GM19193 (cell line): ENCODE data around the gene DNAJC15.

Source experiments
- POLR2A ChIP-seq: IDR thresholded peaks from 4 replicates; pipeline ENCODE4 v1.6.1; 2011; ENCODE audit not compliant: insufficient read depth, insufficient read length; ENCODE audit errors: extremely low read depth

Gene DNAJC15

DNA sequence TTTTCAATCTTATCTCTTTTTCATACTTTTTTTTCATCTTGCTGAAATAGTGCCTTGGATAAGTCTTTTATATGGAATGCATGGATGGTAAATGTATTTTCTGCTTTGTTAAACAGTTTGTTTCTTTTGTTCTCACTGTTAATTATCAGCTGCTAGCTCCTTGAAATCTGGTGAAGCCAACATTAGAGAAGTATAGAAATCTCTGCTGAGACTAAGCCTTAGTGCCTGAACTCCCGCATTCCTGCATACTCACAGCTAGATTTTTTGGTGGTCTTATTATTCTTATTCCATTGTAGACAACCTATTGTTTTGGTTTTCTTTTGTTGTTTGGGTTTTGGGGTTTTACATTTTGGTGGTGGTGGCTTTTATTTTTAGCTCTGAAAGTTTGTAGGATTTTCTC, 48.4 kb downstream of the DNAJC15 start:
- no peak for TF ChIP-seq POLR2A

DNA sequence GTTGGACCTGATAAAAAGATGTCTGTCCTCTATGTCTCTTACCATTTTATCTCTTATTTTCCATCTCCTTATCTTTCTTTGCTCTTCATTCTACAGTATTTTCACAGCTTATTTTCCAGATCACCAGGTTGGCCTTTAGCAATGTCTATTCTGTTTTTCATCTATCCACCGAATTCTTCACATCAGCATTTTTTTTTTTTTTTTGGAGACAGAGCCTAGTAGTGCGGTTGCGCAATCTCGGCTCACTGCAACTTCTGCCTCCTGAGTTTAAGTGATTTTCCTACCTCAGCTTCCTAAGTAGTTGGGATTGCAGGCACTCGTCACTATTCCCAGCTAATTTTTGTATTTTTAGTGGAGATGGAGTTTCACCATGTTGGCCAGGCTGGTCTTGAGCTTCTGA, 49.0 kb downstream of the DNAJC15 start:
- TF ChIP-seq POLR2A: no peak

- no peak for TF ChIP-seq POLR2A
Measured at GRCh38 chr13:43074824-43075510, 51.6 kb downstream of the DNAJC15 start.

DNA sequence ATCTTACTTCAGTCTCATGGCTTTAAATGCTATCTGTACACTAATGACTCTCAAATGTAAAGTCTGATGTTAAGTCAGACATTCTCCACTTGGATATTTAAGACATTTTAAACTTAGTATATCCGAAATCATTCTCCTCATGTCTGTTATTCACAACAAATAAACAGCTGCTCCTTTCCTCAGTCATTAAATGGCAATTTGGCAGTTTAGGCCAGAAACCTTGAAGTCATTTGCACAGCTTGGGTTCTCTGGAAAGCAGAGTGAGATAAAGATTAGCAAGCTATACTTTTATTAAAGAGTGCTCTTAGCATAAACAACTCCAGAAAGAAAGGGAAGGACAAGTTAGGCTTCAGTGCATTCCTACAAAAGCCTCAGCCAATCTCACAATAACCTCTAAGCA, 53.7 kb downstream of the DNAJC15 start:
- no peak for TF ChIP-seq POLR2A

GRCh38 chr13:43077461-43077860, 54.1 kb downstream of the DNAJC15 start:
- TF ChIP-seq POLR2A: no peak

DNA sequence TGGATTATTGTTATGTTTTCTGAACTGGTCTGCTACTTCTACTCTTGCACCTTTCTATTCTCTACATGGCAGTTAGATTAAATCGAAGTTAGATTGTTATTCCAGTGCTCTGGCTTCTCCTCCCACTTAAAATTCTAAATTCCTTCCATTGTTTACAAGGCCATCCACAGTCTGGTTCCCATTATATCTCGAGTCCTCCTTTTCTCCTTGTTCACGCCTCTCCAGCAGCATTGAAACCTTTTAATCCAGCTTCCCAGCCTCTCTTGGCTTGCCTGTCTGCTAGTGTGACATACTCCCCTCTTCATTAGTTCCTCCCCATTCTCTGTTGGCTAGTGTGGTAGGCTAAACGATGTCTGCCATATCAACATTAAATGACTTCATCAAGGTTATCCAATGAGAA, 54.5 kb downstream of the DNAJC15 start:
- TF ChIP-seq POLR2A: no peak

DNA sequence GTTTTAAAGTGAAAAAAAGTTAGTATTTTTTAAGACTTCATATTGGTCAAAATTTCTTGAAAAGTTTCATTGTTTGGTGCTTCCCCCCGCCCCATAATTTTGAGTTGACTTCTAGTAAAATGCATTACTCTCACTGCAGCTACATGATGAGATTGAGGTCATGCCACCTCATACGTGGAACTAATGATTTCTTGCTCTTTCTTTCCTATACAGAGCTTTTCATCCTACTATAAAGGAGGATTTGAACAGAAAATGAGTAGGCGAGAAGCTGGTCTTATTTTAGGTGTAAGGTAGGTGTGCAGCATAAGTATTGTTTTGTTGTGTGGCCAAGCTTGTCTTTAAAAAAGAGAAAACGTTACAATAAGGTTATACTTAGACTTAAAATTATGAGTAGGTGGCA, 55.0 kb downstream of the DNAJC15 start:
- TF ChIP-seq POLR2A: no peak

DNA sequence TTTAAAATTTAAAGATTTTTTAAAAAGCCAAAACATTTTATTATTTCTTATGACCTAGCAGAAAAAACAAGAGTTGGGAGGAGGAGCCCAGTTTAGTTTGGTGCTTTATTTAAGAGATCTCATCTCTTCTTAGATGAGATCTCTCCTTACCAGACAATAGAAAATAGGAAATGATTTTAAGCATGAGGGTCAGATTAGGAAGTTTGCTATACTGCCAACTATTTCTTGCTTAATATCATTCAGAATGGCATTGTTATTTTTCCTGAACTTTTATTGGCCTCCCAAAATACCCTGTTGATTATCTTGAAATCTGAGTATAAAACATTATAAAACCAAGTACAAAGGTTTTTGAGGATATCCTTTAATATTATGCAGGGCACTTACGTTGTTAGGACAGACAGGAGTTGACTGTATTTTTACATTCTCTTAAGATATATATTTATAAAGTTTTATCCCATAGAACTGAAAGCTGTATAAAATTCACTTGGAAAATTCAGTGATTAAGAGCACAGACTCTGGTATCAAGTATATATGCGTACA, 56.1 kb downstream of the DNAJC15 start:
- TF ChIP-seq POLR2A: no peak

DNA sequence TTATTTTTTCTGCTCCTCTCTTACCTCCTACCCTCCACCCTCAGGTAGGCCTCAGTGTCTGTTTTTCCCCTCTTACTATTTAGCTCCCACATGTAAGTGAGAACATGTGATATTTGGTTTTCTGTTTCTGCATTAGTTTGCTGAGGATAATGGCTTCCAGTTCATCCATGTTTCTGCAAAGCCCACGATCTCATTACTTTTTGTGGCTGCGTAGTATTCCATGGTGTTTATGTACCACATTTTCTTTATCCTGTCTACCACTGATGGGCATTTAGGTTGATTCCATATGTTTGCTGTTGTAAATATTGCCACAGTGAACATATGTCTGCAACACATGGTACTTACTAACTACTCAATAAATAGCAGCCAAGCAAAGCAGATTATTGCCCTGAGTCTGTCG, 56.8 kb downstream of the DNAJC15 start:
- no peak for TF ChIP-seq POLR2A

DNA sequence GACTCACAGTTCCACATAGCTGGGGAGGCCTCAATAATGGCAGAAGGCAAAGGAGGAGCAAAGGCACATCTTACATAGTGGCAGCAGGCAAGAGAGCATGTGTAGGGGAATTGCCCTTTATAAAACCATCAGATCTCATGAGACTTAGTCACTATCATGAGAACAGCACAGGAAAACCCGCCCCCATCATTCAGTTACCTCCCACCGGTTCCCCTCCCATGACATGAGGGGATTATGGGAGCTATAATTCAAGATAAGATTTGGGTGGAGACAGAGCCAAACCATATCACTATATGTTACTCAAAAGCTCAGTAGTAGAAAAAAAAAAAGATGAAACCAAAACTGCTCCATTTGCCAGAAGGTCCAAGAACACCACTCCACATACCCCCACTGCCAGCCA, 58.5 kb downstream of the DNAJC15 start:
- TF ChIP-seq POLR2A: no peak

DNA sequence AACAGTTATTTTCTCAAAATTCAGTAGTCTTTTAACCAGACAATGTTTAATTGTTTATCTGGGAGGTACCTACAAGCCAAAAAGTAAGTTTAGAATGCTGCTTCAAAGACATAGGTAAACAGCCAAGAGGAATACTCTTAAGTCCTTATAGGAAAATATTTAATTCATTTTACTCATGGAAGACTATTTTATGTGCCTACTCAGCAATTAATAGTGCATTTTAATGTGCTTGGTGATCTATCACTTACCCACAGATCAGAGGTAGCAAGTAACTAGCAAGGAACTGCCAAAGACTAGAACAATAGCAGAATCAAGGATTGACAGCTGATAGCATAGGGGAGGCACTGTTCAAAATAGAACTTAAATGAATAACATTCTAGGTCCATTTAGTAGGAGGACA, 60.4 kb downstream of the DNAJC15 start:
- TF ChIP-seq POLR2A: no peak

DNA sequence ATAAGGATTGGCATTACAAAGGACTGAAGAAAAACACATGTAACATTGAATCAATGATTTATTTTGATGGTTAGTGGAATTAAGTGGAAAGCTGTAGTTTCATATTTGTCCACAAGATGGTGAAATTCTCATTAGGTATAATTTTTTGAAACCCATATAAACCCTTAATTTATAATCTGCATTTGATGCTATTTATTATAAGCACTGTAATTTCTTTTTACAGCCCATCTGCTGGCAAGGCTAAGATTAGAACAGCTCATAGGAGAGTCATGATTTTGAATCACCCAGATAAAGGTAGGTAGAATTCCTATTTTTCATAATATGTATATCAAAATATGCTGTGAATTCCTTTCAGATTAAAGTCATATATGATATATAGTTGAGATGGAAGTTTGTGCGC, 62.2 kb downstream of the DNAJC15 start:
- no peak for TF ChIP-seq POLR2A

DNA sequence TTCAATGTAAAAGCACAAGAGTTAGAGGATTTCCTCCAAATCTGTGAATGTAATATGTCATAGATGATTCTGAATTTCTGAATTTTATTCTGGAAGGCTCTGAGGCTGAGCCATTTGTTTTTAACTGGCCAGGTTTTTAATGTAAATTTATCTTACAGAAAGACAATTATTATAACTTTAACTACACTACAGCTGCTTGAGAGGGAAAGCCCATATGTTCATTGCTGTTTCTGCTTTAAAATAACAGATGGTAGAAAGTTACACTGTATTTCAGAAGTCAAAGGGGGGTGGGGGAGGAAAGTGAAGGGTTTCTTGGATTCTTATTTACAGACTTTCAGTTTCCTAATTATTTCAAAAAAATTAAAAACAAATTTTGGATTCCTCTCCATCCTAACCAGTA, 62.8 kb downstream of the DNAJC15 start:
- TF ChIP-seq POLR2A: no peak

DNA sequence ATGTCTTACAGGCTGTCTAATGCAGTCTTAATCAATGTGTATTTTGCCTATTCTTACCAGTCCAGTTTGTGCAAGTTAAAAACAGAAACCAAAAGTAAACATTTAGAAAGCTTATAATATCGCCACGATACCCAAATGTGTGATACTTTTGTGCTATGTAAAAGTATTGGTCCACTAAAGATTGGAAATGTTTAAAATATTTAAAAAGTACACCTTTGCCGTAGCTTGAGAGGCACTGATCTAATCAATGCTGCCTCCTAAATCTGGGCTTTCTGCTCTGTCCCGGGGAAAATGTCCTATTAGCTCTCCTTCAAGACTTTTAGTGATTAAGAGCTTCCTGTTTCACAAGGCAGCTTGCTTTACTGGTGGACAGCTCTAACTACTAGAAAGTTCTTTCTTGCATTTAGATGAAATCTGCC, 64.7 kb downstream of the DNAJC15 start:
- no peak for TF ChIP-seq POLR2A

DNA sequence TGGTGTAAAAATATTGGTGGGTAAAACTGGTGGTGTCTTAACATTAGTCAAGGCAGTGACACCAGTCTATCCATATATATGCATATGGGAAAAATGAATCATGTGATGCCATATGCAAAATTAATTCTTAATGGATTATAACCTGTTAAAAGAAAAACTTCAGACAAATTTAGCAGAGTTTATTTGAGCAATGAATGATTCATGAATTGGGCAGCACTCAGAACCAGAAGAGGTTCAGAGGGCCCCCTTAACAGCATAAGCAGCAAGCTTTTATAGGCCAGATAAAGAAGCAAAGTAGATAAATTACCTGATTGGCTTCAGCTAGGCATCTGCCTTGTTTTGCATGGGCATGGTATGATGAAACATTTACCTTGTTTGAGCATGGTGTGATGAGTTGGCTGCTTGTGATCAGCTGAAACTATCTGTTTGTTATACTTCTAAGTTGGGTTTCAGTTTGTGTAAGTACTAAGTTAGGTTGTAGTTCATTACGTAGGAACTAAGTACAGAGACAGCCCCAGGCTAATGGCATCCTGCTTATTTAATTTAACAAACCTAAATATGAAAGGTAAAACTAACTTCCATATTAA, 66.6 kb downstream of the DNAJC15 start:
- TF ChIP-seq POLR2A: no peak

GRCh38 chr13:43094901-43095300, 71.5 kb downstream of the DNAJC15 start:
- TF ChIP-seq POLR2A: no peak

DNA sequence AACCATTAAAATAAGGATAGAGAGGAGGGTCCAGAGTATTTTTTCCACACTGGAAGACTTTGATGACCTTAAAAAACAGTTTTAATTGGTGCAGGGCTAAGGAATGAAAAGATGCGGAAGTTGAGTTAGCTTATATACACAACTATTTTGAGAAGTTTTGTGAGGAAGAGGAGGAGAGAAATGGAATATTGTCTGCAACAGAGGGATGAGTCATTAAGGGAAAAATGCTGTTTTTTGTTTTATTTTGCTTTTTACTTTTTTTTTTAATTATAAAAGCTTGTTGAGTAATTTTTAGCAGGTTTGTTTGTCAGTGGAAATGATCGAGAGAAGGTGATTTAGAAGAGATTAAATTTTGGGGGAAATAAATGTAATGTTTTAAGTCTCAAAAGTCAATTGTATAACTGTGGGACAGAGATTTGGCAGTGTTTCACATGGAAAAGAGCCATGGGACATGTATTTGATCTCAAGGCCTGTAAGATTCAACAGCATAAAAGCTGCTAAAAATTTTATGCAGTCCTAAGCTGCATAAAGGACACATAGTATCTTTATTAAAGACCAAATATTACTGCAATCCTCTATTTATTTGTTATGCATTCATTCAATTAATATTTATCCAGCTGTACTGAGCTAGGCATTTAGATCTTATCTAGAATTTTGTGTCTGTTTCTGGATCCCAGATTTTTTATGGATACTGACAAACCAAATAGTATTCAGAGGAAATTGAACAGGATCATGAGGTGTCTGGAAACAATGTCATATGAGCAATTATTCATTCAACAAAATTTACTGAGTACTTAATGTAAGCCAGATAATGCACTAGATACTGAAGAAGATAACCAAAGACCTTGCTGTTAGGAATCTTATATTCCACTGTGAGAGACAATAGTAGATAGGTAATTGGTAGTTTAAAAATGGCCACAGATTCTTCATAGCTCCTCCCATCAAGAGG, 72.7 kb downstream of the DNAJC15 start:
- TF ChIP-seq POLR2A: no peak
